ENCODE results near the gene FARS2. TPM values are rescaled to one million over a fixed set of nuclear protein-coding genes. Genes with fewer than 3 reads are reported as not detected.

The FARS2 gene
- total and polyA plus RNA-seq, 5 donors from 2014 or later: 26.9 to 39.7 (median 34.9) TPM

GRCh38 chr6:5462856-5463255 lies 201.5 kb downstream of the FARS2 start:
- H3K27me3 ChIP-seq (ENCODE audit: control insufficient read depth, insufficient read depth, low read length): no peaks in the 10 kb centered on the region
- H3K27ac ChIP-seq (ENCODE audit: insufficient read depth, low read length, poor library complexity, severe bottlenecking): no peak overlapping the region
- no peak overlapping the region for H3K27ac Mint-ChIP-seq
- no peaks in the 10 kb centered on the region for H3K9me3 Mint-ChIP-seq
- no peak overlapping the region for H3K4me3 ChIP-seq (ENCODE audit: low read depth, low read length)
- DNase-seq (no peak), ATAC-seq (ENCODE audit: low read depth in 2 of 2) (no peak)
- no peak overlapping the region for H3K4me3 Mint-ChIP-seq
- no peaks in the 10 kb centered on the region for H3K36me3 ChIP-seq (ENCODE audit: control insufficient read depth, insufficient read depth, low read length)
- peaks cover 24% of the 10 kb centered on the region for H3K36me3 Mint-ChIP-seq
- H3K4me1 Mint-ChIP-seq: peaks cover 8 to 17% (median 10%) of the 10 kb centered on the region in 4 donors
- no peaks in the 10 kb centered on the region for H3K27me3 Mint-ChIP-seq
- no peaks in the 10 kb centered on the region for H3K4me1 ChIP-seq (ENCODE audit: control insufficient read depth, insufficient read depth, low read length, poor library complexity, severe bottlenecking)
- no peaks in the 10 kb centered on the region for H3K9me3 ChIP-seq (ENCODE audit: control insufficient read depth in 2 of 2, low read length in 2 of 2)

DNA sequence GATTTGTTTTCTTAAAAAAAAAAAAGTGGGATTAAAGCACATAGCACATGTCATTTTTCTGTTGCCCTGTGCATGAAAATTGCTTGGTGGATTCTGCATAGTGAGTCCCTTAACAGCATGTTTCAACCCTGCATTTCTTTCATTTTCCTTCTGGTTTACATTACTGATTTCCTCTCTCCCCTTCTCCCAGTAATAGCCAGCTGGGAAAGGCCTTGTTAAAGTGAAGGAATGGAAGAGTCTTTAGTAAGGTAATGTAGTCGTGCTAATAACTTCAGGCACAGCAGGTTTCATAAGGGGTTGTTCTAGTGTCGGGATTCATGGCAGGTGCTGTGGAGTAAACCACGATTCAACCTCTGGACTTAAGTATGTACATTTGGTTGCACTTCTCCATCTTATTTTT lies 202.4 kb downstream of the FARS2 start:
- Mint-ChIP-seq H3K27ac (no peak overlapping the region), H3K27me3 (no peaks in the 10 kb centered on the region), H3K4me3 (no peak overlapping the region), H3K9me3 (no peaks in the 10 kb centered on the region), H3K4me1 (peaks cover 8 to 13% (median 10%) of the 10 kb centered on the region in 4 donors), H3K36me3 (peaks cover 17% of the 10 kb centered on the region)
- no peak overlapping the region for H3K27ac ChIP-seq (ENCODE audit: insufficient read depth, low read length, poor library complexity, severe bottlenecking)
- no peak overlapping the region for H3K4me3 ChIP-seq (ENCODE audit: low read depth, low read length)
- no peaks in the 10 kb centered on the region for H3K36me3 ChIP-seq (ENCODE audit: control insufficient read depth, insufficient read depth, low read length)
- H3K27me3 ChIP-seq (ENCODE audit: control insufficient read depth, insufficient read depth, low read length): no peaks in the 10 kb centered on the region
- DNase-seq (no peak), ATAC-seq (ENCODE audit: low read depth in 2 of 2) (no peak)
- no peaks in the 10 kb centered on the region for H3K9me3 ChIP-seq (ENCODE audit: control insufficient read depth in 2 of 2, low read length in 2 of 2)
- H3K4me1 ChIP-seq (ENCODE audit: control insufficient read depth, insufficient read depth, low read length, poor library complexity, severe bottlenecking): no peaks in the 10 kb centered on the region

DNA sequence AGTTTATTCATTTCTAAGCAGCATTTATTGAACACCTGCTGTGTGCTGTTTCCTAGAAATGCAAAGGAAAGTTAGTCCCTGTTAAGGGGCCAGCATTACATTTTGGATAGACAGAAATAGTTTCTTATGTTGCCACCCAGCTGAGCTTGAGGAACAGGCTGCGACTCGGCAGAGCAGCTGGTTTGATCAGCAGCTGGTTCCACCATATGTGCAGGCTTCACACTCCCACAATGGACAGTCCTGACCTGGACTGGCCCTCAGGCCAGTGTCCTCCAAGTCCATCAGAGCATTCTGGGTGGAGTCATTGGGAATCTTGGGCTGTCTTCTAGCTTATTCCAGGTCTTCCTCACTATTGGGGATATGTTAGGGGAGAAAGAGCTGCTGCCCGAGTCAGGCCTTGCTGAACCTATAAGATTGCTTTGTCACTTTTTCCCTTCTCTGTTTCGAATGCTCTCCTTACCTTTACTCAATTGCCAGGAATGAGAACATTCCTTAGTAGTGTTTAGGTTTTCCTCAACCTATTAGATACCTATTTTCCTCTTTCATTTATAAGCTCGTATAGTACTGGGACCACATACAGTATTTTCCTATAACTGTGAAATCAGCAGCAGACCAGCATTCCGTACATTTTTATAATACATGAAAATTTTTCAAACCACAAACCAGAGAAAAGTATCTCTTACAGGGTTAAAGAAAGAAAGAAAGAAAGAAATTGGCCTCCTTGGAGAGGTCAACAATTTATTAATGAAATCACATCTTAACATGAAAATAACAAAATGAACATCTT lies 203.0 kb downstream of the FARS2 start:
- ATAC-seq (ENCODE audit: low read depth in 2 of 2): no peak
- Mint-ChIP-seq H3K4me1 (peaks cover 8 to 13% (median 10%) of the 10 kb centered on the region in 4 donors), H3K27me3 (no peaks in the 10 kb centered on the region), H3K27ac (no peak overlapping the region), H3K9me3 (no peaks in the 10 kb centered on the region), H3K4me3 (no peak overlapping the region), H3K36me3 (peaks cover 17% of the 10 kb centered on the region)
- no peak for DNase-seq
- H3K9me3 ChIP-seq (ENCODE audit: control insufficient read depth in 2 of 2, low read length in 2 of 2): no peaks in the 10 kb centered on the region
- no peaks in the 10 kb centered on the region for H3K36me3 ChIP-seq (ENCODE audit: control insufficient read depth, insufficient read depth, low read length)
- H3K4me1 ChIP-seq (ENCODE audit: control insufficient read depth, insufficient read depth, low read length, poor library complexity, severe bottlenecking): no peaks in the 10 kb centered on the region
- H3K4me3 ChIP-seq (ENCODE audit: low read depth, low read length): no peak overlapping the region
- no peaks in the 10 kb centered on the region for H3K27me3 ChIP-seq (ENCODE audit: control insufficient read depth, insufficient read depth, low read length)
- H3K27ac ChIP-seq (ENCODE audit: insufficient read depth, low read length, poor library complexity, severe bottlenecking): no peak overlapping the region

GRCh38 chr6:5466281-5467136 lies 205.2 kb downstream of the FARS2 start:
- Mint-ChIP-seq H3K27me3 (no peaks in the 10 kb centered on the region), H3K4me1 (peaks cover 0 to 7% (median 2%) of the 10 kb centered on the region in 4 donors), H3K36me3 (peaks cover 10% of the 10 kb centered on the region), H3K27ac (peak overlapping the region in 2 of 3 donors; percentile 16 to 65), H3K9me3 (no peaks in the 10 kb centered on the region), H3K4me3 (no peak overlapping the region)
- no peak for DNase-seq
- Histone ChIP-seq H3K4me1 (ENCODE audit: control insufficient read depth, insufficient read depth, low read length, poor library complexity, severe bottlenecking) (no peaks in the 10 kb centered on the region), H3K4me3 (ENCODE audit: low read depth, low read length) (no peak overlapping the region), H3K27ac (ENCODE audit: insufficient read depth, low read length, poor library complexity, severe bottlenecking) (no peak overlapping the region), H3K36me3 (ENCODE audit: control insufficient read depth, insufficient read depth, low read length) (no peaks in the 10 kb centered on the region), H3K27me3 (ENCODE audit: control insufficient read depth, insufficient read depth, low read length) (no peaks in the 10 kb centered on the region), H3K9me3 (ENCODE audit: control insufficient read depth in 2 of 2, low read length in 2 of 2) (no peaks in the 10 kb centered on the region)
- no peak for ATAC-seq (ENCODE audit: low read depth in 2 of 2)

DNA sequence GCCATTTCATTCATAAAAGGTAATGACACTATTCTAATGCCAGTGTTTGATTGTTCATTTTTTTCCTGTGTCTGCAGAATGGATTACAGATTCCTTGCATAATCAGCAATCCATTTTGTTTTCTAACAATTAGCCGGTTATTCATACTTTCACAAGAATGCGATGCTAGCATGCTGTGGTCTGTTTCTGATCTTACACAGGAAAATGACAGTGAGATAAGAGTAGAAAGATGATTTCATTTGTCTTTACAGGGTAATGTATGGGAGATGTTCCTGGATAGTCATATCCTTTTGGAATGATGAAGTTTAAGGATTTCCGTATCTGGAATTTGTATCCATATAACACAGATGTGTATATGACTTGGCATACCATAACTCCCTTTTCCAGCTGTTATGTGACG lies 207.3 kb downstream of the FARS2 start:
- H3K9me3 Mint-ChIP-seq: no peaks in the 10 kb centered on the region

DNA sequence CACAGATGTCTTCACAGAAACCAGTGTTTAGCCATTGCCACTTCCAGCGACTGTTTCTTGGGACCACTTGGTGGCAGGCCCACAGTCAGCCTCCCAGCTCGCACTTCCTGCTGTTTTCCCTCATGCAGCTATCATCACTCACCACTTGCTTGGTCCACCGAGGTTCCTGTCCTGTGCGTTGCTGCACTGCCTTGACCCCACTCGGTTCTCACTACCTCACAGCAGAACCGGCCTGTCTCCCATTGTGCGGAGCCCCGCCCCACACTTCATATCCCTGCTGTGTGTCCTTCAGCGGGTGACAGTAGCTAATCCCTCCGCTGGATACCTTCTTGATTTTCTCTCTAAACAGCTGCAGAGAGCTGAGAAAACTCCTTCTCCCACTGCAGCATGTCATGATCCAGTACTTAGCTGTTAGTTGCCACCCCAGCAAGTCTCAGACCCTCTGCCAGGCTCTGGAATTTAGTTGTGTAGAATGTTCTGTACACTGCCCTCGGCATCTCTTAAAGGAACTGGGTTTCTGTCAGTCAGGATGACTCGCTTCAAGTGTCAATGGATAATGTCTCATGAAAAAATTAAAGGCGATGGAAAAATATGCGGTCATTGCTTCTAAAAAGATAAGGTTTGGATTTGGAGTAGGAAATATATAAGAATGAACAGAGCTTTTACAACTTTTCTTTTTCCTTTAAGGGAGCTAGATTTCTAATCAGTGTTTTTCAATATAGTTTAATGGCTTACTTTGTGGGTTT lies 208.0 kb downstream of the FARS2 start:
- H3K9me3 Mint-ChIP-seq: no peaks in the 10 kb centered on the region
- H3K36me3 Mint-ChIP-seq: peaks cover 6% of the 10 kb centered on the region
- no peaks in the 10 kb centered on the region for H3K36me3 ChIP-seq (ENCODE audit: control insufficient read depth, insufficient read depth, low read length)
- no peaks in the 10 kb centered on the region for H3K27me3 Mint-ChIP-seq
- H3K27me3 ChIP-seq (ENCODE audit: control insufficient read depth, insufficient read depth, low read length): no peaks in the 10 kb centered on the region
- no peak for ATAC-seq (ENCODE audit: low read depth in 2 of 2)
- H3K4me1 Mint-ChIP-seq: peaks cover 0 to 6% (median 0%) of the 10 kb centered on the region in 4 donors
- DNase-seq: no peak
- no peak overlapping the region for H3K4me3 Mint-ChIP-seq
- no peak overlapping the region for H3K27ac ChIP-seq (ENCODE audit: insufficient read depth, low read length, poor library complexity, severe bottlenecking)
- H3K4me1 ChIP-seq (ENCODE audit: control insufficient read depth, insufficient read depth, low read length, poor library complexity, severe bottlenecking): no peaks in the 10 kb centered on the region
- no peaks in the 10 kb centered on the region for H3K9me3 ChIP-seq (ENCODE audit: control insufficient read depth in 2 of 2, low read length in 2 of 2)
- no peak overlapping the region for H3K4me3 ChIP-seq (ENCODE audit: low read depth, low read length)
- H3K27ac Mint-ChIP-seq: peak overlapping the region; percentile 45 to 84 (median 79)

More for the DNA sequence above, 207.3 kb downstream of the FARS2 start:
- H3K27ac Mint-ChIP-seq: no peak overlapping the region
- Histone ChIP-seq H3K4me3 (ENCODE audit: low read depth, low read length) (no peak overlapping the region), H3K36me3 (ENCODE audit: control insufficient read depth, insufficient read depth, low read length) (no peaks in the 10 kb centered on the region), H3K9me3 (ENCODE audit: control insufficient read depth in 2 of 2, low read length in 2 of 2) (no peaks in the 10 kb centered on the region), H3K27me3 (ENCODE audit: control insufficient read depth, insufficient read depth, low read length) (no peaks in the 10 kb centered on the region), H3K4me1 (ENCODE audit: control insufficient read depth, insufficient read depth, low read length, poor library complexity, severe bottlenecking) (no peaks in the 10 kb centered on the region), H3K27ac (ENCODE audit: insufficient read depth, low read length, poor library complexity, severe bottlenecking) (no peak overlapping the region)
- H3K4me1 Mint-ChIP-seq: peaks cover 0 to 7% (median 0%) of the 10 kb centered on the region in 4 donors
- H3K36me3 Mint-ChIP-seq: peaks cover 6% of the 10 kb centered on the region
- DNase-seq (no peak), ATAC-seq (ENCODE audit: low read depth in 2 of 2) (no peak)
- H3K27me3 Mint-ChIP-seq: no peaks in the 10 kb centered on the region
- H3K4me3 Mint-ChIP-seq: no peak overlapping the region

- Histone ChIP-seq H3K27ac (ENCODE audit: insufficient read depth, low read length, poor library complexity, severe bottlenecking) (no peak overlapping the region), H3K36me3 (ENCODE audit: control insufficient read depth, insufficient read depth, low read length) (no peaks in the 10 kb centered on the region), H3K4me3 (ENCODE audit: low read depth, low read length) (no peak overlapping the region), H3K9me3 (ENCODE audit: control insufficient read depth in 2 of 2, low read length in 2 of 2) (no peaks in the 10 kb centered on the region), H3K27me3 (ENCODE audit: control insufficient read depth, insufficient read depth, low read length) (no peaks in the 10 kb centered on the region), H3K4me1 (ENCODE audit: control insufficient read depth, insufficient read depth, low read length, poor library complexity, severe bottlenecking) (no peaks in the 10 kb centered on the region)
- Mint-ChIP-seq H3K9me3 (no peaks in the 10 kb centered on the region), H3K4me3 (no peak overlapping the region), H3K27ac (no peak overlapping the region), H3K27me3 (no peaks in the 10 kb centered on the region), H3K4me1 (peaks cover 0 to 10% (median 5%) of the 10 kb centered on the region in 4 donors), H3K36me3 (peaks cover 8% of the 10 kb centered on the region)
- DNase-seq (peak; percentile 7 to 84 (median 49)), ATAC-seq (ENCODE audit: low read depth in 2 of 2) (peak; percentile 70 to 73)
Measured at GRCh38 chr6:5471044-5471443, 209.7 kb downstream of the FARS2 start.
